Astrocyte (in vitro differentiated cells and primary cell): ENCODE results near the gene RGS10.

Source experiments
- CTCF ChIP-seq: IDR thresholded peaks from 2 replicates; pipeline ENCODE4 v1.5.1; 2011; ENCODE audit warnings: low read depth, mild to moderate bottlenecking, inconsistent platforms, low read length, moderate library complexity; ENCODE audit not compliant: insufficient read depth
- EZH2 ChIP-seq: IDR thresholded peaks from 2 replicates; pipeline ENCODE4 v1.6.1; 2012; ENCODE audit warnings: mild to moderate bottlenecking, low read length, inconsistent platforms; ENCODE audit not compliant: insufficient read depth

- TF ChIP-seq CTCF, result no peak
- TF ChIP-seq EZH2, result no peak
Measured at GRCh38 chr10:119543814-119544642, 1.5 kb upstream of the RGS10 start.
